ENCODE measurements around the gene MIDN. TPM values are rescaled to one million over a fixed set of nuclear protein-coding genes. Genes with fewer than 3 reads are reported as not detected.
A peak's percentile ranks its signal among the peaks of the same experiment; 100 is the strongest.

MIDN gene
- total and polyA plus RNA-seq, 2 of the 4 experiments (the other 2 are of a cell fraction): 2.5 to 26.0 TPM

GRCh38 chr19:1248786-1249297 is 459 bp downstream of the MIDN start:
- CTCF ChIA-PET: no interaction called here
- H3K14ac ChIP-seq (replicated peaks; ENCODE audit: low read depth, low read length): peak overlapping the region; percentile 98
- H3K79me1 ChIP-seq (ENCODE audit: low read depth in 1 of 2, low read length in 2 of 2): peaks cover 0 to 36% of the 10 kb centered on the region in 2 experiments; a peak in 2 of 4 replicates
- POLR2A ChIA-PET (ENCODE audit: unreplicated experiment): interaction anchor here (1.0 kb wide), 1 partner anchor 20 kb away, joined by 3 read pairs; no protein-coding TSS in a partner anchor
- H4K20me1 ChIP-seq (ENCODE audit: insufficient read depth, low read length): peaks cover 58% of the 10 kb centered on the region
- in situ Hi-C loops (cut with MboI; ENCODE audit: low sequenced_read_pairs): no loop called here
- WGBS, 2 experiments (ENCODE audit: extremely low coverage in 2 of 2, insufficient read length in 1 of 2): no CpG with 5 or more reads among the region's 74 CpGs
- H2AFZ ChIP-seq (replicated peaks; ENCODE audit: low read length, poor library complexity): peak overlapping the region; percentile 94
- peak overlapping the region; percentile 94 for H3K9ac ChIP-seq (ENCODE audit: low read depth, low read length)
- no peak overlapping the region; the same call in 1 of the 2 replicates for H3K4me2 ChIP-seq (ENCODE audit: low read depth, low read length)
- H2BK5ac ChIP-seq (ENCODE audit: low read depth, low read length, poor library complexity, severe bottlenecking): peak overlapping the region; percentile 97
- H2AK9ac ChIP-seq (replicated peaks; ENCODE audit: low read depth, low read length, poor library complexity): peak overlapping the region; percentile 100
- H3K4me3 ChIP-seq (ENCODE audit: insufficient read depth, low read depth, low read length): peak overlapping the region; percentile 93
- no peaks in the 10 kb centered on the region for H3K9me1 ChIP-seq (ENCODE audit: insufficient read depth, low read length)
- TSS peak; percentile 40 for BruUV-seq (replicated peaks)
- H2AK5ac ChIP-seq (ENCODE audit: low read depth, low read length): peak overlapping the region; percentile 98
- intact Hi-C loops (cut with micrococcal nuclease): loop anchor here (1.0 kb wide), 2 partner anchors 17 to 20 kb away; partner anchors contain the start of gene CIRBP
- H3K18ac ChIP-seq (ENCODE audit: low read depth, low read length): peak overlapping the region; percentile 20; the same call in 1 of the 2 replicates
- TF ChIP-seq, protein P1, sequence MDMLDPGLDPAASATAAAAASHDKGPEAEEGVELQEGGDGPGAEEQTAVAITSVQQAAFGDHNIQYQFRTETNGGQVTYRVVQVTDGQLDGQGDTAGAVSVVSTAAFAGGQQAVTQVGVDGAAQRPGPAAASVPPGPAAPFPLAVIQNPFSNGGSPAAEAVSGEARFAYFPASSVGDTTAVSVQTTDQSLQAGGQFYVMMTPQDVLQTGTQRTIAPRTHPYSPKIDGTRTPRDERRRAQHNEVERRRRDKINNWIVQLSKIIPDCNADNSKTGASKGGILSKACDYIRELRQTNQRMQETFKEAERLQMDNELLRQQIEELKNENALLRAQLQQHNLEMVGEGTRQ (IDR thresholded peaks at IDR 0.05; ENCODE audit: low read depth, low read length): no peak
- TF ChIP-seq CTCF (conservative IDR thresholded peaks at IDR 0.05; ENCODE audit: low read depth, low read length) (peak; percentile 79), MAZ (IDR thresholded peaks at IDR 0.05; ENCODE audit: borderline replicate concordance, low read depth, low read length) (no peak; the same call in 1 of the 2 replicates), SMC3 (IDR thresholded peaks at IDR 0.05; ENCODE audit: low read depth, low read length) (0 out of 2 replicates have a peak, but pooled peaks have one; percentile 5), RFX5 (IDR thresholded peaks at IDR 0.05; ENCODE audit: low read depth, low read length) (no peak), POLR2A (IDR thresholded peaks at IDR 0.05; ENCODE audit: low read depth, low read length) (peak; percentile 69), RAD21 (IDR thresholded peaks at IDR 0.05; ENCODE audit: low read length) (0 out of 2 replicates have a peak, but pooled peaks have one; percentile 18), FOS (IDR thresholded peaks at IDR 0.05; ENCODE audit: low read depth, low read length) (peak; percentile 60), NFE2L2 (IDR thresholded peaks at IDR 0.05; ENCODE audit: low read depth, low read length) (peak; percentile 48; the same call in 1 of the 2 replicates)
- H4K8ac ChIP-seq (ENCODE audit: low read depth in 2 of 2, low read length in 2 of 2): peak overlapping the region in 1 of 2 experiments; percentile 82; a peak in 1 of 4 replicates
- H3K9me3 ChIP-seq (ENCODE audit: control insufficient read depth, insufficient read depth, low read length): no peaks in the 10 kb centered on the region
- peaks cover 24% of the 10 kb centered on the region for H3K36me3 ChIP-seq (ENCODE audit: control insufficient read depth, insufficient read depth, low read length)
- peak overlapping the region; percentile 95 for H3K4ac ChIP-seq (ENCODE audit: low read depth, low read length)
- H3K27me3 ChIP-seq (ENCODE audit: control insufficient read depth, insufficient read depth, low read length): no peaks in the 10 kb centered on the region
- no peak overlapping the region for H2BK20ac ChIP-seq (ENCODE audit: low read depth, low read length)
- peak overlapping the region; percentile 94; the same call in 1 of the 2 replicates for H2BK120ac ChIP-seq (ENCODE audit: low read depth, low read length)
- ATAC-seq (ENCODE audit: low read depth) (peak; percentile 28), DNase-seq (peak; percentile 70)
- no peak overlapping the region for H4K5ac ChIP-seq (ENCODE audit: low read depth, low read length)
- peak overlapping the region; percentile 78 for H3K23ac ChIP-seq (ENCODE audit: low read depth, low read length)
- H3K27ac ChIP-seq (ENCODE audit: insufficient read depth, low read length): peak overlapping the region; percentile 98
- peaks cover 16% of the 10 kb centered on the region for H3K4me1 ChIP-seq (ENCODE audit: control insufficient read depth, insufficient read depth, low read length)
- H3K56ac ChIP-seq (ENCODE audit: extremely low read depth, insufficient read depth, low read length): peak overlapping the region; percentile 90
- no peak overlapping the region for H2BK15ac ChIP-seq (ENCODE audit: low read depth, low read length)
- peak overlapping the region; percentile 81 for H4K91ac ChIP-seq (ENCODE audit: insufficient read depth, low read depth, low read length)
- dilution Hi-C loops (cut with HindIII; ENCODE audit: low sequenced_read_pairs, unreplicated experiment): no loop called here
